Hepatocyte (in vitro differentiated cells): ENCODE measurements around the gene KRTAP3-1. TPM values are rescaled to one million over a fixed set of nuclear protein-coding genes. Genes with fewer than 3 reads are reported as not detected.

ENCODE experiments used
- DNase-seq: peaks from one replicate; pipeline ENCODE4 v3.0.0-alpha.2; 2016; ENCODE audit warnings: low spot score
- H2AFZ ChIP-seq: fragments of 200-600 bp; sonication (generic); 2 replicates; pipeline ENCODE4 v1.6.0; 2016; ENCODE audit warnings: antibody characterized with exemption, mild to moderate bottlenecking
- H3K27ac ChIP-seq: fragments of 200-600 bp; sonication (generic); 2 replicates; pipeline ENCODE4 v1.5.1; 2016; ENCODE audit warnings: mild to moderate bottlenecking
- H3K27me3 ChIP-seq: fragments of 200-600 bp; sonication (generic); 2 replicates; pipeline ENCODE4 v1.6.1; 2016
- H3K36me3 ChIP-seq: fragments of 200-600 bp; sonication (generic); replicated peaks from 2 replicates; pipeline ENCODE4 v1.5.1; 2016; ENCODE audit warnings: low read depth; ENCODE audit not compliant: insufficient read depth
- H3K4me1 ChIP-seq: fragments of 200-600 bp; sonication (generic); 2 replicates; pipeline ENCODE4 v1.5.1; 2016; ENCODE audit warnings: mild to moderate bottlenecking, moderate library complexity; ENCODE audit not compliant: insufficient read depth
- H3K4me2 ChIP-seq: fragments of 200-600 bp; sonication (generic); 2 replicates; pipeline ENCODE4 v1.6.0; 2016
- H3K4me3 ChIP-seq: fragments of 200-600 bp; sonication (generic); 2 replicates; pipeline ENCODE4 v1.5.1; 2016; ENCODE audit warnings: mild to moderate bottlenecking
- H3K79me2 ChIP-seq: fragments of 200-600 bp; sonication (generic); 2 replicates; pipeline ENCODE4 v1.6.0; 2017; ENCODE audit warnings: mild to moderate bottlenecking
- H3K9me2 ChIP-seq: fragments of 200-600 bp; sonication (generic); replicated peaks from 2 replicates; pipeline ENCODE4 v1.6.0; 2017; ENCODE audit warnings: mild to moderate bottlenecking; ENCODE audit not compliant: insufficient read depth
- H3K9me3 ChIP-seq: fragments of 200-600 bp; sonication (generic); 2 replicates; pipeline ENCODE4 v1.5.1; 2016; ENCODE audit warnings: low read depth, mild to moderate bottlenecking
- H4K20me1 ChIP-seq: fragments of 200-600 bp; sonication (generic); 2 replicates; pipeline ENCODE4 v1.6.0; 2016; ENCODE audit warnings: mild to moderate bottlenecking; ENCODE audit not compliant: insufficient read depth, poor library complexity, severe bottlenecking
- CTCF ChIP-seq: fragments of 200-600 bp; sonication (generic); IDR thresholded peaks from 2 replicates; pipeline ENCODE4 v1.5.1; 2016; ENCODE audit warnings: antibody characterized with exemption, mild to moderate bottlenecking; ENCODE audit not compliant: poor library complexity
- EZH2 ChIP-seq: fragments of 200-600 bp; sonication (generic); IDR thresholded peaks from 2 replicates; pipeline ENCODE4 v1.6.1; 2016; ENCODE audit warnings: antibody characterized with exemption, mild to moderate bottlenecking, borderline replicate concordance
- EZH2phosphoT487 ChIP-seq: fragments of 200-600 bp; sonication (generic); IDR thresholded peaks from one replicate; pipeline ENCODE4 v1.6.1; 2018; ENCODE audit warnings: antibody characterized with exemption, mild to moderate bottlenecking, low read depth, moderate library complexity; ENCODE audit not compliant: unreplicated experiment, severe bottlenecking
- WGBS: methylation state at CpG from one replicate; pipeline ENCODE4 v1.1.6; 2016; ENCODE audit warnings: low lambda C conversion rate; ENCODE audit errors: missing lambda C conversion rate; 5-methylcytosine and 5-hydroxymethylcytosine counted together
- polyA plus RNA-seq: library from polyadenylated mRNA; unstranded; fragments of >200 nt; fragmentation: Nextera tagmentation; extraction: Ambion mirVana; gene quantifications from 2 replicates; pipeline ENCODE4 v1.2.1, GENCODE V29; 2016
- total RNA-seq: library from RNA; depleted of rRNA; stranded (reverse); fragments of >200 nt; gene quantifications from 2 replicates; pipeline ENCODE4 v1.2.3, GENCODE V29; 2014

Gene KRTAP3-1
- total and polyA plus RNA-seq, 2 experiments from 2014 or later: 3.4 TPM; not detected in 1

GRCh38 chr17:40995116-40995515, 13.8 kb downstream of the KRTAP3-1 start:
- Histone ChIP-seq H3K9me3 (no peaks in the 10 kb centered on the region), H3K36me3 (no peaks in the 10 kb centered on the region), H3K79me2 (no peaks in the 10 kb centered on the region), H4K20me1 (no peaks in the 10 kb centered on the region), H3K27ac (no peak overlapping the region), H3K27me3 (peaks cover 4% of the 10 kb centered on the region), H3K4me2 (no peak overlapping the region), H3K4me1 (no peaks in the 10 kb centered on the region), H3K4me3 (no peak overlapping the region), H2AFZ (no peak overlapping the region), H3K9me2 (no peaks in the 10 kb centered on the region)
- 0% methylated on average over 1 of the region's 1 CpG for WGBS
- TF ChIP-seq CTCF (no peak), EZH2 (no peak), EZH2phosphoT487 (no peak)
- no peak for DNase-seq

- no peaks in the 10 kb centered on the region for H3K36me3 ChIP-seq
- H3K27ac ChIP-seq: no peak within 1 kb of the TSS
- no peak within 1 kb of the TSS for H2AFZ ChIP-seq
- H3K4me1 ChIP-seq: no peaks in the 10 kb centered on the region
- no peaks in the 10 kb centered on the region for H4K20me1 ChIP-seq
- H3K9me2 ChIP-seq: no peaks in the 10 kb centered on the region
- 44% methylated on average over 4 of the region's 4 CpGs for WGBS
- H3K4me3 ChIP-seq: no peak within 1 kb of the TSS
- no peak for TF ChIP-seq EZH2
- no peak for TF ChIP-seq EZH2phosphoT487
- TF ChIP-seq CTCF: no peak
- H3K79me2 ChIP-seq: no peaks in the 10 kb centered on the region
- DNase-seq: no peak
- no peaks in the 10 kb centered on the region for H3K9me3 ChIP-seq
- H3K27me3 ChIP-seq: peaks cover 4% of the 10 kb centered on the region
- no peak within 1 kb of the TSS for H3K4me2 ChIP-seq
Observed at GRCh38 chr17:40993839-40994238, 15.1 kb downstream of the KRTAP3-1 start, which contains the start of gene KRTAP3-3. Gene KRTAP3-3, minus strand, starts transcription at chr17:40994164. Its CDS starts 67 bp downstream, at chr17:40994097.

GRCh38 chr17:40993084-40993483, 15.8 kb downstream of the KRTAP3-1 start:
- no peaks in the 10 kb centered on the region for H3K36me3 ChIP-seq
- H3K79me2 ChIP-seq: no peaks in the 10 kb centered on the region
- no peaks in the 10 kb centered on the region for H3K4me1 ChIP-seq
- no peak for DNase-seq
- no peaks in the 10 kb centered on the region for H3K9me3 ChIP-seq
- no peak overlapping the region for H2AFZ ChIP-seq
- H3K9me2 ChIP-seq: no peaks in the 10 kb centered on the region
- H3K27me3 ChIP-seq: peaks cover 4% of the 10 kb centered on the region
- H4K20me1 ChIP-seq: no peaks in the 10 kb centered on the region
- TF ChIP-seq EZH2phosphoT487 (no peak), EZH2 (no peak), CTCF (no peak)
- WGBS: 94% methylated on average over 2 of the region's 2 CpGs
- no peak overlapping the region for H3K4me3 ChIP-seq
- no peak overlapping the region for H3K4me2 ChIP-seq
- H3K27ac ChIP-seq: no peak overlapping the region

- no peaks in the 10 kb centered on the region for H3K4me1 ChIP-seq
- H3K9me3 ChIP-seq: no peaks in the 10 kb centered on the region
- WGBS: 89% methylated on average over 3 of the region's 3 CpGs
- TF ChIP-seq CTCF: no peak
- TF ChIP-seq EZH2: no peak
- TF ChIP-seq EZH2phosphoT487: no peak
- H3K79me2 ChIP-seq: no peaks in the 10 kb centered on the region
- no peak overlapping the region for H3K4me2 ChIP-seq
- H3K4me3 ChIP-seq: no peak overlapping the region
- peaks cover 3% of the 10 kb centered on the region for H3K27me3 ChIP-seq
- H2AFZ ChIP-seq: no peak overlapping the region
- H3K27ac ChIP-seq: no peak overlapping the region
- no peaks in the 10 kb centered on the region for H4K20me1 ChIP-seq
- H3K36me3 ChIP-seq: no peaks in the 10 kb centered on the region
- DNase-seq: no peak
- no peaks in the 10 kb centered on the region for H3K9me2 ChIP-seq
Observed at GRCh38 chr17:40992666-40993065, 16.3 kb downstream of the KRTAP3-1 start.
